Stimulated activated CD4-positive, alpha-beta T cell treated with anti-CD3 and anti-CD28 coated beads, Interleukin-15, amount 100 ng/mL, for 24 hours (primary cell): Measurements from ENCODE around the gene G2E3.
"Not testable (repeated sequence)": the region's sequence is repeated elsewhere in the genome, so short reads cannot be mapped to it uniquely, and the experiment has no call there.

Experiments
- DNase-seq: peaks from one replicate; pipeline ENCODE4 v3.0.0-alpha.2; 2020

Gene G2E3

GRCh38 chr14:30564235-30564867 is 5.4 kb downstream of the G2E3 start:
- DNase-seq, result no peak

DNA sequence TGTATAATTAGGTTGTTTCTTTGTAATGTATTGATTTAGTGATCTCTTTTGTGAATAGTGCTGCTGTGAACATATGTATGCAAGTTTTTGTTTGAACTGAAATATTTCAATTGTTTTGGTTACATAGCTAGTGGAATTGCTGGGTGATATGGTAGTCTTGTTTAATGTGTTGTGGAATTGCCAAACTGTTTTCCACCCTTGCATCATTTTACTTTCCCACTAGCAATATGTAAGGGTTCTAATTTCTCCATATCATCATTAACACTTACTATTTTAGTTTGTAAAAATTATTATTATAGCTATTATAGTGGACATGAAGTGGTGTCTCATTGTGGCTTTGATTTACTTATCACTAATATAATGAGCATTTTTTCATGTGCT is 5.9 kb downstream of the G2E3 start:
- DNase-seq, result no peak

GRCh38 chr14:30569216-30569902 is 10.4 kb downstream of the G2E3 start:
- DNase-seq, result no peak

- DNase-seq, result no peak
These were observed 10.9 kb downstream of the G2E3 start for GRCh38 chr14:30569903-30570226.

DNA sequence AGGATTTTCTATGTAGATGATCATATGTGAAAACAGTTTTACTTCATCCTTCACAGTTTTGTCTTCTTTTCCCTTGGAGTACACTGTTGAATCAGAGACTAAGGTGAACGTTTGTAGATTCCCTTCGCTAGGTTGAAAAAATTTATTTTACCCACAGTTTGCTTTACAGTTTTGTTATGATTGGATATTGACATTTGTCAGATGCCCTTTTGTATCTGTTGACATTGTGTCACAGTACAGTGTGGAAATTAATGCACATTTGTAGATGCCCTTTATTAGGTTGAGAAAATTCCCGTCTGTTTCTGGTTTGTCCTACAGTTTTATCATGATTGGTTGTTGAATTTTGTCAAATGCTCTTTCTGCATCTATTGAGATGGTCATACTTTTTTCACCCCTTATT is 13.3 kb downstream of the G2E3 start:
- DNase-seq, result no peak

- no peak for DNase-seq
These were observed 13.8 kb downstream of the G2E3 start for GRCh38 chr14:30572771-30573170.

- no peak for DNase-seq
These were observed 14.4 kb downstream of the G2E3 start for GRCh38 chr14:30573226-30573814.

DNA sequence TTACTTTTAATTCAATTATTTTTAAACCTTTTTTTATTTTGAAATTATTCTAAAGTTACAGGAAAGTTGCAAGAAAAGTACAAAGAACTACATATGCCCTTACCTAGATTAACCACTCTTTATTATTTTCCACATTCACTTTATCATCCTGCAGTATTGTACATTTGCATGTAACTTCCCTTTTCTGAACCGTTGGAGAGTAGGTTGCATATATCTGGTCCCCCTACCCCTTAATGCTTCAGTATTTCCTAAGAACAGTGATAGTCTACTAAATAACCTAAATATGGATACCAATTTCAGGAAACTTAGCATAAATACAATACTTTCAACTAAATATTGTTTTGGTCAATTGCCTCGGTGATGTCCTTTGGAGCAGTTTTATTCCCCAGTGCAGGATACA is 15.0 kb downstream of the G2E3 start:
- no peak for DNase-seq

- DNase-seq, result not testable (repeated sequence)
These were observed 15.8 kb downstream of the G2E3 start for GRCh38 chr14:30574777-30575176.

GRCh38 chr14:30576333-30576732 is 17.4 kb downstream of the G2E3 start:
- not testable (repeated sequence) for DNase-seq

- DNase-seq, result no peak
These were observed 21.8 kb downstream of the G2E3 start for GRCh38 chr14:30580616-30581282.

GRCh38 chr14:30581283-30581625 is 22.3 kb downstream of the G2E3 start:
- no peak for DNase-seq

DNA sequence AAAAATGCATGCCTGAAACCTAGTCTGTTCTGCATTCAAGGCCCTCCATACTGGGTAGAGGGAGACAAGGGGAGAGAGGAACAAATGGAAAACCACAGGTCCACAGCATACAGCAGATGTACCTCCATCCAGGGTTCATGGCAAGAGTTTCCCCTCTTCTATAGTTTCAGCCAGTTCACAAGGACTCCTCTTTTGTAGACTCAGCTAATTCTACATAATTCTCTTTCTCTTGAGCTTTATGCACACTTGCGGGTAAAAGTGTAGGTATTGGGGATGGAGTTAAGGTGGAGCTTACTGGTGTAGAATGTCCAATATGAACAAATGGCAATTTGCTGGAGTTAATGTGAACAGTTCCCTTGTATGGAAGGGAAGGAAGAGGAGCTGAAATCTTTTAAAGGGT is 23.4 kb downstream of the G2E3 start:
- DNase-seq, result no peak

- DNase-seq, result no peak
These were observed 25.2 kb downstream of the G2E3 start for GRCh38 chr14:30584058-30584630.

DNA sequence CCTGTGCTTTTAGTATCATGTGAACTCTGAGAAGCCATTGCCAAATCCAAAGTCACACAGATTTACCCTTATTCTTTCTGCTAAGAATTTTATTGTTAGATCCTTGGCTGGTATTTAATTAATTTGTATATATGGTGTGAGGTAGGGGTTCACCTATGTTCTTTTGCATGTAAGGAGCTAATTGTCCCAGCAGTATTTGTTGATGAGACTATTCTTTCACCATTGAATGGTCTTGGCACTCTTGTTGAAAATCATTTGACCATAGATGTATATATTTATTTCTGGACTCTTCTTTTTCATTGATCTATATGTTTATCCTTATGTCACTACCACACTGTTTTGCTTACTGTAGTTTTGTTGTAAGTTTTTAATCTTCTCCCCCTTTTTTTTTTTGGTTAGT is 26.2 kb downstream of the G2E3 start:
- DNase-seq, result no peak

GRCh38 chr14:30587141-30587540 is 28.2 kb downstream of the G2E3 start:
- DNase-seq, result no peak

DNA sequence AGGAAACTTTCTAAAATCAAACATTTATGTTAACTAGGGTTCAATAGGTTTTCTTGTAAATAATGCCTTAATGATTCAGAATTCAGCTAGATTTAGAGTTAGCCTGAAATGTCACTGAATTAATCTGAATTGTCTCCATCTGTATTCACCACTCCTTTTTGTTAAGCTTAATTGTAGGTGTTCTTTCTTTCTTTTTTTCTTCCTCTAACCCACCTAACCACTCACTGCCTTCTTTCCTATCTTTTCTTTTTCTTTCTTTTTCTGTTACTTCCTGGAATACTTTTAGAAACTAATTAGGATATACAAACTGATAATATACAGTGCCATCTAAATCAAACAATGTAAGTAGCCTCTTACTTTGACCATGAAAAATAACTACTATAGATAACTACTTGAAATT is 29.9 kb downstream of the G2E3 start:
- no peak for DNase-seq

GRCh38 chr14:30596935-30597334 is 38.0 kb downstream of the G2E3 start:
- DNase-seq, result no peak

DNA sequence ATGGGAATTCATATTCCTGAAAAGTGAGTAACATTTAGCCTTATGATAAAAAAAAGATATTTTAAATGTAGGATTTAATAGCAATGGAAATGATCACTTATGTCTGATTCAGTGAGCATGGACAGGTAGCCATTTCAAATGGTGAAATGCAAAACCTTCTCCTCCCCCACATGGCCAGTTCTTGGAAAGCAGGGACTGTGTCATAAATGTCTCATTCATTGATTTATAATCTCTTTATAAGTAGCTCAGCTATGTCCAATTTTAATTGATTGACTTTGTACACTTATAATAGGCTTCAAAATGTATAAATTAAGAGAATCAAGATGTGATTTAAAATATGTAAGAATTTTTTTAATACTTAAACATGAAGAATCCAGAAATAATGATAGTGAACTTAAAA is 38.5 kb downstream of the G2E3 start:
- DNase-seq, result no peak

- DNase-seq, result no peak
These were observed 42.3 kb downstream of the G2E3 start for GRCh38 chr14:30600922-30601918.

- DNase-seq, result no peak
These were observed 44.4 kb downstream of the G2E3 start for GRCh38 chr14:30603402-30603801.

DNA sequence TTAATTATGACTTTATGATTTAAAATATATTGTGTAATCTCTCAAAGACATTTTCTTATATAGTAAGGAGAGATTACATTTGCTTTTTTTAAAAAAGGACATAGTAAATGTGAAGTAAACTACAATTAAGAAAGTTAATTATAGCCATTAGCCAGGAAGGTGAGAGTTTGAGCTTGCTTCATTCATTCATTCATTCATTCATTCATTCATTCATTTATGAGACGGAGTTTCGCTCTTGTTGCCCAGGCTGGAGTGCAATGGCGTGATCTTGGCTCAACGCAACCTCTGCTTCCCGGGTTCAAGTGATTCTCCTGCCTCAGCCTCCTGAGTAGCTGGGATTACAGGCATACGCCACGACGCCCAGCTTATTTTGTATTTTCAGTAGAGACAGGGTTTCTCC is 45.7 kb downstream of the G2E3 start:
- DNase-seq, result not testable (repeated sequence)
